Erythroblast (primary cell): ENCODE results near the gene KCNIP4.

Experiments used
- GATA1 ChIP-seq: IDR thresholded peaks from 2 replicates; pipeline ENCODE4 v1.6.1; 2011; ENCODE audit warnings: low read depth, mild to moderate bottlenecking, control low read depth, low read length, moderate library complexity
- POLR2A ChIP-seq: IDR thresholded peaks from 2 replicates; pipeline ENCODE4 v1.6.1; 2011; ENCODE audit warnings: mild to moderate bottlenecking, low read length

DNA sequence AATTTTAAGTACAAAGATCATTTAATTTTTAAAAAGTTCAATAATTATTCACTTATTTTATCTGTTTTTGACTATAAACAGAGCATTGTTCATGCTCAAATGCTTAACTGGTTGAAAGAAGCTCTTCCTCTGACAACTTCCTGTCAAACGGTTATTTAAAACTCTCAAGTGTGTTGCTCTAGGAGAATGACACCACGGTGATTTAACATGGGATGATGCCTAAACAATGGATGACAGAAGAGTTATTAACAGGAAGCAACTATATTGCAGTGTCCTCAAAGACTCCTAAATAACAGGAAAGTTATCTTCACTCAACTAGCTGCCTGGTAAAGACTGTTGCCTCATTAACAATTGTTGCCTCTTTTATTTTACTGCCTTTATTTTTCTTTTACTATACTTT, 738.7 kb downstream of the KCNIP4 start:
- TF ChIP-seq POLR2A = no peak
- no peak for TF ChIP-seq GATA1
